ENCODE measurements around the gene CNGB1.
"Not testable (repeated sequence)": the region's sequence is repeated elsewhere in the genome, so short reads cannot be mapped to it uniquely, and the experiment has no call there.

The CNGB1 gene

GRCh38 chr16:57897053-57897784, 73.7 kb downstream of the CNGB1 start:
- H3K4me3 Mint-ChIP-seq, result no peak overlapping the region

GRCh38 chr16:57895081-57895547, 75.8 kb downstream of the CNGB1 start:
- H3K9me3 Mint-ChIP-seq; H3K4me3 Mint-ChIP-seq; H3K27ac Mint-ChIP-seq; H3K36me3 Mint-ChIP-seq (ENCODE audit: low read depth): not testable (repeated sequence)
- Mint-ChIP-seq H3K4me1 (ENCODE audit: low read depth) (peaks cover 19% of the 10 kb centered on the region), H3K27me3 (ENCODE audit: low read depth) (peaks cover 18% of the 10 kb centered on the region)

More at GRCh38 chr16:57897053-57897784, 73.7 kb downstream of the CNGB1 start:
- Mint-ChIP-seq H3K4me1 (ENCODE audit: low read depth) (peaks cover 19% of the 10 kb centered on the region), H3K27me3 (ENCODE audit: low read depth) (peaks cover 16% of the 10 kb centered on the region), H3K27ac (no peak overlapping the region), H3K36me3 (ENCODE audit: low read depth) (no peaks in the 10 kb centered on the region), H3K9me3 (no peaks in the 10 kb centered on the region)

GRCh38 chr16:57894390-57895080, 76.4 kb downstream of the CNGB1 start:
- Mint-ChIP-seq H3K4me1 (ENCODE audit: low read depth) (peaks cover 16% of the 10 kb centered on the region), H3K27me3 (ENCODE audit: low read depth) (peaks cover 18% of the 10 kb centered on the region), H3K4me3 (no peak overlapping the region), H3K27ac (no peak overlapping the region), H3K9me3 (no peaks in the 10 kb centered on the region), H3K36me3 (ENCODE audit: low read depth) (no peaks in the 10 kb centered on the region)

GRCh38 chr16:57893559-57894389, 77.2 kb downstream of the CNGB1 start:
- Mint-ChIP-seq H3K4me1 (ENCODE audit: low read depth) (peaks cover 16% of the 10 kb centered on the region), H3K36me3 (ENCODE audit: low read depth) (no peaks in the 10 kb centered on the region), H3K27ac (peak overlapping the region; percentile 1), H3K27me3 (ENCODE audit: low read depth) (peaks cover 18% of the 10 kb centered on the region), H3K4me3 (no peak overlapping the region), H3K9me3 (no peaks in the 10 kb centered on the region)

GRCh38 chr16:57893217-57893558, 77.7 kb downstream of the CNGB1 start:
- Mint-ChIP-seq H3K4me3 (no peak overlapping the region), H3K36me3 (ENCODE audit: low read depth) (no peaks in the 10 kb centered on the region), H3K27ac (no peak overlapping the region), H3K27me3 (ENCODE audit: low read depth) (peaks cover 21% of the 10 kb centered on the region), H3K4me1 (ENCODE audit: low read depth) (peaks cover 16% of the 10 kb centered on the region), H3K9me3 (no peaks in the 10 kb centered on the region)

- no peaks in the 10 kb centered on the region for H3K36me3 Mint-ChIP-seq (ENCODE audit: low read depth)
- peaks cover 16% of the 10 kb centered on the region for H3K4me1 Mint-ChIP-seq (ENCODE audit: low read depth)
- peaks cover 24% of the 10 kb centered on the region for H3K27me3 Mint-ChIP-seq (ENCODE audit: low read depth)
- no peaks in the 10 kb centered on the region for H3K9me3 Mint-ChIP-seq
- H3K4me3 Mint-ChIP-seq, result peak overlapping the region; percentile 38
- peak overlapping the region; percentile 8 for H3K27ac Mint-ChIP-seq
Measured at GRCh38 chr16:57892447-57893096, 78.4 kb downstream of the CNGB1 start.

DNA sequence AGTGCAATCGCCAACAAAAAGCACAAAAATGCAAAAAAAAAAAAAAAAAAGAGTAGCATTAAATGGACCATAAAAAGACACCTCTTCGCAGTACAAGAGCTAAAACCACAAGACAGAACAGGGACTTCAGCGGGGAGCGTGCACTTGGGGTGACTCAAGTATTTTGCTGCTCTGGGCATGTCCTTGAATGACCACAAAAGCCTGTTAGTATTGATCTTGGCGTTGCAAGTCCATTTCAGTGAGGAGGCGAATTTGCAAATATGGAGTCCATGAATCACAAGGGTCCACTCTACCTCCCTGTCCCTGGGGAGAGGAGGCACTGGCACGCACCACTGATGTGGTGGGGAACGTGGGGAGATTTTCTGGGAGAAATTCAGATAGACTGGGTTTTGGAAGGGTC, 78.9 kb downstream of the CNGB1 start:
- no peaks in the 10 kb centered on the region for H3K9me3 Mint-ChIP-seq
- H3K27me3 Mint-ChIP-seq (ENCODE audit: low read depth), result peaks cover 22% of the 10 kb centered on the region
- no peak overlapping the region for H3K4me3 Mint-ChIP-seq
- H3K27ac Mint-ChIP-seq, result no peak overlapping the region
- H3K36me3 Mint-ChIP-seq (ENCODE audit: low read depth), result no peaks in the 10 kb centered on the region
- H3K4me1 Mint-ChIP-seq (ENCODE audit: low read depth), result peaks cover 16% of the 10 kb centered on the region

DNA sequence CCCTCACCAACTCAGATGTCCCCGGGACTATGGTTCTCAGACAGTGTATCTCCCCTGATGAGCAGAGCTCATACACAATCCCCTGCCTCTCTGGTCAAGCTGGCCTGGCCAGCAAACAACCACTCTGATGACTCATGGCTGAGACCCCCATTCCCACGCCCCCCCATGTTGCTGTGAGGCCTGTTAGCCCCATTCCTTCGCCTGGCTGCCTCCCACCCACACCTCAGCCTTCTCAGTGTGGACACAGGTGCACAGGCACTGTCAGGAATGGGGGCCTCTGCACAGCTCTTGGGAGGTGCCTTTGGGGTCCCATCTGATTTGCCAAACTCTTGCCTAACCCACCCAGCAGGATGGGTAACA, 80.2 kb downstream of the CNGB1 start:
- Mint-ChIP-seq H3K27me3 (ENCODE audit: low read depth) (peaks cover 30% of the 10 kb centered on the region), H3K4me1 (ENCODE audit: low read depth) (peaks cover 16% of the 10 kb centered on the region), H3K27ac (no peak overlapping the region), H3K4me3 (no peak overlapping the region), H3K36me3 (ENCODE audit: low read depth) (no peaks in the 10 kb centered on the region), H3K9me3 (no peaks in the 10 kb centered on the region)

DNA sequence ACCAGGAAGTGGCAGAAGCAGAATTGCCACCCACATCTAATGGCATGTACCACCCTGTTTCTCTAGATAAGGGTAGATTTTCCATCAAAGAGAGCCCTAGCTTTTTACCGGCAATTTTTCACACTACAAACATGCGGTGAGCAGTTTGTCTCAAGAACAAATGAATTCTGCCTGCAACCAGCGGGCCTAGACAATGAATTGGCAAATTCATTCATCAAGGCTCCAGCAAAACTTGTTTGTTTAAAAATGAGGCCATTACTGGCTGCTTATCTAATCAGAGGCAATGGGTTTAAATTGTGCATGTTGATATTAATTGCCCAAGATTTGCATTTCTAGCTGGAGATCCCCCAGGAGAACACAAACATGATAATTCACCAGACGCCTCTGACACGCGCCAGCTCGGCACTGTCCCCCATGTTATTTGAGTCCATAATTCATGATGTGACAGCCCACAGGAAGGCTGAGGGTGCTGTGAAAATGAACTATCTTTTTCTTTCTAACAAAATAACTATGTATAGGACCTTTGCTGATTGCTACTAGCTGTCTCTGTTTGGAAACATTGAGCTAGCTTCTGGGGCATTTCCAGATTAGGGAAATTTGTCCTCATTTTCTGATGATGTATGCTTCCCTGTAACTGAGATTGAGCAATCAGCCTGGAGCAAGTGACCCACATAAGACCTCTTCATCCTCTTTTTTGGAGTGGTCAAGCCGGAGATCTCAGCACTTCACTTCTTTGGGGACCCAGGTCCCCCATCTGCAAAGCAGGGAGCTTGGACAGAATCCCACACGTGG, 80.8 kb downstream of the CNGB1 start:
- Mint-ChIP-seq H3K27ac (no peak overlapping the region), H3K4me1 (ENCODE audit: low read depth) (peaks cover 16% of the 10 kb centered on the region), H3K9me3 (no peaks in the 10 kb centered on the region), H3K4me3 (no peak overlapping the region), H3K36me3 (ENCODE audit: low read depth) (no peaks in the 10 kb centered on the region), H3K27me3 (ENCODE audit: low read depth) (peaks cover 36% of the 10 kb centered on the region)

GRCh38 chr16:57889522-57889921, 81.4 kb downstream of the CNGB1 start:
- Mint-ChIP-seq H3K27ac (no peak overlapping the region), H3K4me1 (ENCODE audit: low read depth) (peaks cover 12% of the 10 kb centered on the region), H3K36me3 (ENCODE audit: low read depth) (no peaks in the 10 kb centered on the region), H3K27me3 (ENCODE audit: low read depth) (peaks cover 39% of the 10 kb centered on the region), H3K4me3 (no peak overlapping the region), H3K9me3 (no peaks in the 10 kb centered on the region)

DNA sequence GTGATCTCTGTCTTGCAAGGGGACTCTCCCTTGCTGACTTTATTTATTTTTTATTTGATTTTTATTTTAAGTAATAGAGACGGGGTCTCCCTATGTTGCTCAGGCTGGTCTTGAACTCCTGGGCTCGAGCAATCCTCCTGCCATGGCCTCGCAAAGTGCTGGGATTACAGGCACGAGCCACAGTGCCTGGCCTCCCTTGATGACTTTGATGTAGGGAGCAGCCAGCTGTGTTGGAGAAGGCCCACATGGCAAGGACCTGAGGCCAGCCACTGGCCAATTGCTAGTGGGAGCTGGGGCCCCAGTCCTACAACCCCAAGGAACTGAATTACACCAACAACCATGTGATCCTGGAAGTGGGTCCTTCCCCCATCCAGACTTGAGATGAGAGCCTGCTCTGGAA, 81.8 kb downstream of the CNGB1 start:
- H3K27ac Mint-ChIP-seq, result no peak overlapping the region
- H3K4me3 Mint-ChIP-seq, result no peak overlapping the region
- no peaks in the 10 kb centered on the region for H3K9me3 Mint-ChIP-seq
- peaks cover 39% of the 10 kb centered on the region for H3K27me3 Mint-ChIP-seq (ENCODE audit: low read depth)
- peaks cover 9% of the 10 kb centered on the region for H3K4me1 Mint-ChIP-seq (ENCODE audit: low read depth)
- H3K36me3 Mint-ChIP-seq (ENCODE audit: low read depth), result no peaks in the 10 kb centered on the region

DNA sequence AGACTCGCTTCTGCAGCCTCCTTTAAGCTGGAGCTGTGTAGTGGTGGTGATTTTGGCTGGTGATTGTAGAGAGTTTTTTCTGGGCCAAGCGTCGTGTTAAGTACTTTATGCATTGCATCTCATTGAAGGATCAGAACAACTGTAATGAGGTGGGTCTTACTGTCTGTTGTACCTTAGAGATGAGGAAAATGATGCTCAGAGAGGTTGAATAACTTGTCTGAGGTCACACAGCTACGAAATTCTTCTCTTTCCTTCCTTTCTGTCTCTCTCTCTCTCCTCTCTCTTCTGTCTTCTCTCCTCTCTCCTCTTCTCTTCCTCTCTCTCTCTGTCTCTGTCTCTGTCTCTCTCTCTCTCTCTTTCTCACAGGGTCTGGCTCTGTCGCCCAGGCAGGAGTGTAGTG, 82.8 kb downstream of the CNGB1 start:
- H3K27me3 Mint-ChIP-seq (ENCODE audit: low read depth), result peaks cover 45% of the 10 kb centered on the region

DNA sequence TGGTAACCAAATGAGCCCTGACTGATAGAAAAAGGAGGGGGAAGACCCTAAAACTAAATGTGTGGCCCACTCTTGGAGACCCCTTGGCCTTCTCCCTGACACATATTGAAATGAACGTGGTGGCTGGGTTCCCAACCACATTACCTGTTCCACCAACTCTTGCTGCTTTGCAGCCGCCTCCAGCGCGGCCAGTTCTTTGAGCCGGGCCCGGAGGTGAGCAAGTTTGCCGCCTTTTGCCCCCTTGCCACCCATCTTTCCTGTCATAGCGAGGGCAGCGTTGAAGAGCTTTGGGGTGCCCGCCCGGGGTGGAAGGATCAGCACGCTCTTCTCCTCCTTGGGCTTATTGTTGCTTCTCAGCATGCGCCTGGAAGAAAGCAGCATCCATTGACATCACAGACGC, 83.2 kb downstream of the CNGB1 start:
- Mint-ChIP-seq H3K4me3 (no peak overlapping the region), H3K27ac (no peak overlapping the region), H3K36me3 (ENCODE audit: low read depth) (no peaks in the 10 kb centered on the region), H3K4me1 (ENCODE audit: low read depth) (peaks cover 6% of the 10 kb centered on the region), H3K27me3 (ENCODE audit: low read depth) (peaks cover 47% of the 10 kb centered on the region), H3K9me3 (no peaks in the 10 kb centered on the region)

More for the DNA sequence above, 82.8 kb downstream of the CNGB1 start:
- Mint-ChIP-seq H3K9me3 (no peaks in the 10 kb centered on the region), H3K27ac (no peak overlapping the region), H3K36me3 (ENCODE audit: low read depth) (no peaks in the 10 kb centered on the region), H3K4me3 (no peak overlapping the region), H3K4me1 (ENCODE audit: low read depth) (peaks cover 8% of the 10 kb centered on the region)

- Mint-ChIP-seq H3K36me3 (ENCODE audit: low read depth) (no peaks in the 10 kb centered on the region), H3K27me3 (ENCODE audit: low read depth) (peaks cover 54% of the 10 kb centered on the region), H3K27ac (no peak overlapping the region)
Measured at GRCh38 chr16:57886427-57886826, 84.5 kb downstream of the CNGB1 start.

More at GRCh38 chr16:57886427-57886826, 84.5 kb downstream of the CNGB1 start:
- Mint-ChIP-seq H3K9me3 (no peaks in the 10 kb centered on the region), H3K4me1 (ENCODE audit: low read depth) (peaks cover 3% of the 10 kb centered on the region), H3K4me3 (no peak overlapping the region)
